ENCODE data around the gene ISG20.
"Not testable (repeated sequence)": the region's sequence is repeated elsewhere in the genome, so short reads cannot be mapped to it uniquely, and the experiment has no call there.

Gene ISG20

DNA sequence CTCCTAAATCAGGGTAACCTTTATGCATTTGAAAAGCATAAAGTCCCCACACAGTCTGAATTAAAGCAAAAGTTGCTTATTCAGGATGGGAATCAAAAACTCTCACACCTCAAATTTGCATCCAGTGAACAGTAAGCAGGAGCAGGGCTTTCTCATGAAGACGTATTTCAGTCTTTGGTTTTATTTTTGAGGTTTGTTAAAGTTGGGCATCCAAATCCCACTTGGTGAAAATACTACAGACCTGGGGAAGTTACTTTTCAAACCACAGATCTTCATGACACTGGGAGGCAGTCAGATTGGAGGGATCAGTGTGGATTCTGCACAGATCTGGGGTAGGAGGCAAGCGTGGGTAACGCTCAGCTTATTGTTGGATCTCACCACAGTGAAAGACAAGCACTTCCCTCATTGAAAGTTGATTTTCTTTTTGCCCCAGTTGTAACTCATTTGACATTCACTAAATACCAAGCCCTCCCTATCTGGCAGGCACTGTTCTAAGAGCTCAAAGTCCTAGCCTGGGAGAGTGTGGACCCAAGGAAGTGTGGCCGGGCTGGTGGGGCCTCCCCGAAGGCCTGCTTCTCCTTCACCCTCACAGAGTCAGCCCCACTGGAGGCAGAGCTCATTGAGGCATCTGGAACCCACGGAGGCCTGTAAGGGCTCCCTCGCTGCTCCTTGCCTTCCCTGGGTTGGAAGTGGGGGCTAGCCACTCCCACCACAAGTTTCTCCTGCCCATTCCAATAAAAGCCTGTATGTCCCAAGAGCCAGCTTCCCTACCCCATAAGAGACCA is 783 bp upstream of the ISG20 start:
- no peak for DNase-seq

DNA sequence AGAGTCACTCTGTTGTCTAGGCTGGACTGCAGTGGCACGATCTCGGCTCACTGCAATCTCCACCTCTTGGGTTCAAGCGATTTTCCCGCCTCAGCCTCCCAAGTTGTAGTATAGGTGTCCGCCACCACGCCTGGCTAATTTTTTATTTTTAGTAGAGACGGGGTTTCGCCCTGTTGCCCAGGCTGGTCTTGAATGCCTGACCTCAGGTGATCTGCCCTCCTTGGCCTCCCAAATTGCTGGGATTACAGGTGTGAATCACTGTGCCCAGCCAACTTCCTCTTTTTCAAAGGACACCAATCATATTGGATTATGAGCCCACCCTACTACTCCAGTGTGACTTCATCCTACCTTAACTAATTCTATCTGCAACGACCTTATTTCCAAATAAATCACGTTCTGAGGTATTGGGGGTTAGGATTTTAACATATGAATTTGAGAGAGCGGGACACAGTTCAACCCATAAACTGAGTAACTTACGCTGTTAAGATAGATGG is 3.2 kb downstream of the ISG20 start:
- DNase-seq = no peak

DNA sequence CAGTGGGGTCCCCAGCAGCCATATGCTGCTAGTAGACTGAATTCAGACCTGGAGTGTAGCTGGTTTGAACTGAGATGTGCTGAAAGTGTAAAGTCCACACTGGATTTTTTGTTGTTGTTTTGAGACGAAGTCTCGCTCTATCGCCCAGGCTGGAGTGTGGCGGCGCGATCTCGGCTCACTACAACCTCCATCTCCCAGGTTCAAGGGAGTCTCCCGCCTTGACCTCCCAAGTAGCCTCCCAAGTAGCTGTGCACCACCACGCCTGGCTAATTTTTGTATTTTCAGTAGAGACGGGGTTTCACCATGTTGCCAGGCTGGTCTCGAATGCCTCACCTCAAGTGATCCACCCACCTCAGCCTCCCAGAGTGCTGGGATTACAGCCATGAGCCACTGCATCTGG is 3.7 kb downstream of the ISG20 start:
- DNase-seq = not testable (repeated sequence)

DNA sequence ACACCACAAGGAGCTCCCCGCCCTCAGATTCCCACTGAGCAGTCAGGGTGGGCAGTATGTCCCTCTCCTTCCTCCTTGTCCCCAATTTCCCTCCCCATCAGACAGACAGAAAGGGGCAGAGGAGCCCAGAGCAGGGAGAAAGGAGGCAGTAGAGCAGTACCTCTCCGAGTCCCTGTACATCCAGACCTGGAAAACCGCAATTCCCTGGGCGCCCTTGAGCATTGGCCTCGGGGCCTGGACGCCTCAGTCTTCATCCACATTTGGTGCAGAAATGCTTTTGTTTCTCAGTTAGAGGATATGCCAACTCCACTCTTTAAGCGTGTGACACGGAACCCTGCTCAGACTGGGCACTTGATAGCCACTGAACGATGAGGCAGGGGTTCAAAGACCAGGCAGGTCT is 5.9 kb downstream of the ISG20 start:
- DNase-seq = no peak

DNA sequence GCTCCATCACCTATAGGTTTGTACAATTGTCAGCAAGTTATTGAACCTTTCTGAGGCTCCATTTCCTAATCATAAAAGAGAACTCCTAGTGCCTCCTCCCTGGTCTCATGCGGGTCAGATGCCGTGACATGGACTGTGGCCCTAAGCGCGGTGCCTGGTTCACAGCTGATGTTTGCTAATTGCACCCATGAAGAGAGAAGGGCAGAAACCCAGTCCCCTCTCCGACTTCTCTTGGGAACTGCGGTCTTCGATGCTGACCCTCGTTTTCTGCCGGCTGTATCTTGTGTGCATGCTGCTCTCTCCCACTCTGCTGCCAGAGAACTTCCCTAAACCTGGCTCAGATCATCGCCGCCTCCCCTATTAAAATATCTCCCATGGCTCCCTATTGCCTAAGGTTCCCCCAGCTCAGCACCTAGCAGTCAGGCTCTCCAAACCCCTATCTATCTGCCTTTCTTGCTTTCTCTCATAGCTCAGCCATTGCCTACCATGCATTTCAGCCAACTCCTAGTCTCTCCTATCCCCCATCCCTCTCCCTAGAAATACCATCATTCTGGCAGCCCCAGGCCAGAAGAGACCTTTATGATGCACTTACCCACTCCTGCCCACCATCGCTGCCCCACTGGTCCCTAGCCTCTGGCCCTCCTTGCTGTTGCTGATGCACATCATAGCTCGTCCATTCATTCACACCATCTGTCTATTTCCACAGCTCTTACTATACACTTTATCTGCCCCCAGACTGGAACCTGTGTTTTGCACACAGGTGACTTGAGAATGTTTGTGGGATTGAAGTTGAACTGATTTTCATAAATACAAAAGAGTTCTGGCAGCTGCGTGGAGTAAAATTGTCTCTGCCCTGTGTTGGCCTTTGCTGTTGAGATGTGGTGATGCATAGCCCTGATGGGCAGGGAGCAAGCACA is 6.6 kb downstream of the ISG20 start:
- DNase-seq = no peak

DNA sequence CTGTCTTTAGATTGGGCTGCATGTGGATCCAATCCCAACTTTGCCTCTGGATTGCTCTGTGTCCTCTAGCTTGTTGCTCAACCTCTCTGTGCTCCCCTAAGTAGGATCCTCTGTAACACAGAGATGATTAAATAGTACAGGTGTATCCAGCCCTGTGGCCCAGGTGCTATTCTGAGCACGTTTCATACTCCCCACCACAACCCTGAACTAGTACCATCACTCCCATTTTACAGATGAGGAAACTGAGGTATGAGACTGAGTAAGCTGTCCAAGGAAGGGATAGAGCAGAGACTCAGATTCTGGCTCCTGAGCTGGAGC is 7.2 kb downstream of the ISG20 start:
- DNase-seq = no peak

DNA sequence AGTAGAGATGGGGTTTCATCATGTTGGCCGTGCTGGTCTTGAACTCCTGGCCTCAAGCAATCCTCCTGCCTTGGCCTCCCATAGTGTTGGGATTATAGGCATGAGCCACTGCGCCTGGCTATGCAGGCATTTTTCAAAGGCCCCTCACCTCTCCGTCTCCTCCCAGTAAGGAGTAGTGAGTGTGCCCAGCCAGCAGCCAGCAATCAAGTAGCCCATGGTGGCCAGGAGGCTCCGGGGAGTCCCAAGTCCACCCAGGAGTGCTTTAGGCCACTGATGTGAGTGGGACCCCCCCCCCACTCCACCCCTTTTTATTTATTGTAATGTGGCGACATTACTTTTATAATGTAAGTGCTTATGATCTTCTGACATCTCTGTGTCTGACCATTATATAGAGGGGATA is 8.1 kb downstream of the ISG20 start:
- DNase-seq = no peak

DNA sequence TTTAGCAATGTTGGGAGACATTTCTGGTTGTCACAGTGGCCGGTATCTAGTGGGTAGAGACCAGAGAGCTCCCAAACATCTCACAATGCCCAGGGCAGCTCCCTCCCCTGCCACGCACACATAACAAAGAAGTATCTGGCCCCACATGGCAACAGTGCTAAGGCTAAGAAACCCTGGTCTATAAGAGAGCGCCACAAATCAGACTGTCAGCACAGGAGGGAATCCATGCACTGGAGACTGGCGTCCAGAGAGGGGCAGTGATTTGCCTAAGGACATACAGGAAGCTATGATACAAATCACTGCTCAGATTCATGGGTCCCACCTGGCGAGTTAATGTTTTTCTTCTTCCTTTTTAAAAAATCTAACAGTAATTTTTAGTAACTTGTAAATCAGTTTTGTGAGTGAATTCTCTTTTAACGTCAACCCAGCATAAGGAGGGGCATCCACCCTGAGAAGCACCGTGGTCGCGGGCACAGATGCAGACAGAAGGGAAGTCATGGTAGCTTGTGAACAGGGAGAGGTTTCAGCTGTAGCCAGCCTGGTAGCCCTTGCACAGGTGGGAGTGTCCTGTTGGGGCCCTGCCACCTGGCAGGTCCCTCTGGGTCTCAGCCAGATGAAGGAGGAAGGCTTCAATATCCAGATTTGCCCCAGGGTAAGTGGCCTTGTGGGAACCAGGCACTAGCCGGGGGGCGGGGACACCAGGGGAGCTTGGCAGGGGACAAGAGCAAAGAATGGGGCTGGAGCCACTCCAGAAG is 8.7 kb downstream of the ISG20 start:
- DNase-seq = no peak

DNA sequence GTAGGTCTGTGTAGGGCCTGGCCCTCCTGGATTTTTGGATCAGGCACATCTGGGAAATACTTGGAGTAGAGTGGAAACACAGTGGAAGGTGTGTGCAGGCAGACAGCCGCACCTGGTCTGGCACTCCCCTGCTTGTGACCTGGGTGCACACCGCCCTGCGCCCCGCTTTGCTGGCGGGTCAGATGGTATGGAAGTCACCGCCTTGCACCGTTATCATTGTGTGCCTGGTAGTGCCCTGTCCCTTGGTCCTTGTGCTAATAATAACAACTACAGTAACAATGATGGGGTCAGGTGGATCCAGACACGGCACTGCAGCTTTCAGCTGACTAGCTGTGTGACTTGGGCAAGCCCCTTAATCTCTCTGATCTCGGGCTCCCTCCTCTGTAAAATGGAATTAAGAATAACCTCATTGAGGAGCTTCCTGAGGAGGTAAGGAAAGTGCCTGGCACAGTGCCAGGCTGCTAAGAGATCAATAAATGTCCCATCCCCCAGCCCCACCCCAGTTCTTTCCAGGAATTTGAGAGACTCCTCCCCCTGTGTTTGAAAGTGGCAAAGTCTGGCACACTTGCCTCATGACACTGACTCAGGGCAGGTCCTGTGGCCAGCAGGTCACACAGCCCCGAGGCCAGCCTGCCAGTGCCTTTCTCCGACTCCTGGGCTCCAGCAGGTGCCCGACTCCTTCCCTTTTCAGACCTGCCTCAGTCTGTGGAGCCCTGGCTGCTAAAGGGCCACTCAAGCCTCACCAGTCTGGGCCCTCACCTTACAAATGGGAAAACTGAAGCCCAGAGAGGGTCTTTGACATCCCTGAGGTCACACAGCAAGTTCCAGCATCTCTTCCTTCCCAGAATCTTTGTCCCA is 9.8 kb downstream of the ISG20 start:
- DNase-seq = no peak

DNA sequence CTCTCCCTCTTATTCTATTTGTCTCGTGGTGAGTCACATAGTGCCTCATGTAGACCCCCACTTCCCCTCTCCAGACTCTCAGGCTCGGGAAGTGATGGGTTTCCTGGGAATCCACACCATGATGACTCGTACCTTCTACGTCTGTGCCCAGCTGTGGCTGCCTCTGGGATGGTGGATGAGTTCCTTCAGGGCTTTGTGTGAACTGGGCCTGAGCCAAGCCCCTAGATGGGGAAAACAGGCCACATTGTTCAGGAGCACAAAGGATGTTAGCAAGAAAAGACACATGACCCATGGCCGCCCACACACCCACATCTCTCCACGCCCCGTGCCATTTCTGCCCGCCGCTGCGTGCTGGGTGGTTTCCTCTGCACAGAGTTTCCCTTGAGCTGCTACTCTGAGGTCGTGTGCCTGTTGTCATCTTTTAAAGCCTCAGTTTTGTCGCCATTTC is 10.5 kb downstream of the ISG20 start:
- no peak for DNase-seq

DNA sequence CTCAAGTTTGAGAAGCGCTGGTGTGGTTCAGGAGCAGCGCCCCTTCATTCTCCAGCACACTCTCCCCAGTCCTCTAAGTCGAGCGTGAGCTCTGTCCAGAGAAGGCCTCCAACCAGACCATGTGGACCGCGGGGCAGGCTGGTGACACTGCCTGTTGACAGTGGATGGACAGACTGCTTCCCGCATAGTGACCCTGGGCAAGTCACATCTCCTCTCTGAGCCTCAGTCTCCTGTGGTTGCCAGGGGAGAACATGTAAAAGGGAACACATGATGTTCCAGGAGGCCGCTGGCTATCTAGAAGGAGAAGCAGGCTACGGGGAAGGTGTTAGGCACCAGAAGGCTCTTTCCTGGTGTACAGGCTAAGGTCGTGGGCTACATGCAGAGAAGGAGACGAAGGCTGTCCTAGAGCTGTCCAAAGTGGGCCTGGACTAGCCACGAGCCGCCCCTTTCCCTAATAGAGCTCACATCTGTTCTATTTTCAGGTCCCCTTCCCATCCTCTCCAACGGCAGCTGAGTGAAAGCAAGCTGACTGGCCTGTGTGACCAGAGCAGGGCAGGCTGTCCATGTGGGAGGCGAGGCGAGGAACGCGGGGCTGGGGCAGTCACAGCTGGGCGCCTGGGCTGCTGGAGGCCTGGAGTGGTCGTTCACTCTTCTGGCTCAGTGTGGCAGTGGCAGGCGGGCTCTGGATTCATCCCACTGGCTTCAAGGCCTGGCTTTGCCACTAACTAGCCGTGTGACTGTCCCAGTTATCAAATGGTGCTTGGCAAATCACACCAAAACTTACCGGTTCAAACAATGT is 11.1 kb downstream of the ISG20 start:
- DNase-seq = no peak

DNA sequence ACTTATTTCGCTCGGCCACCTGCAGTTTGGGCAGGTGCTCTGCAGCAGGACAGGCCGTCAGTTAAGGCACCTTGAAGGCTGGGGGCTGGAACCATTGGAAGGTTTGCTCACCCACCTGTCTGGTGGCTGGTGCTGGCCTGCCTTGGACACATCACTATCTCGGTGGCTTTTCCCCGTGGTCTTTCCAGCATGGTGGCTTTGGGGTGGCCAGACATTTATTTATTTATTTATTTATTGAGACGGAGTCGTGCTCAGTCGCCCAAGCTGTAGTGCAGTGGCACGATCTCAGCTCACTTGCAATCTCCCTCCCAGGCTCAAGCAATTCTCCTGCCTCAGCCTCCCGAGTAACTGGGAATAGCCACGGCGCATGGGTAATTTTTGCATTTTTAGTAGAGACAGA is 11.7 kb downstream of the ISG20 start:
- no peak for DNase-seq

DNA sequence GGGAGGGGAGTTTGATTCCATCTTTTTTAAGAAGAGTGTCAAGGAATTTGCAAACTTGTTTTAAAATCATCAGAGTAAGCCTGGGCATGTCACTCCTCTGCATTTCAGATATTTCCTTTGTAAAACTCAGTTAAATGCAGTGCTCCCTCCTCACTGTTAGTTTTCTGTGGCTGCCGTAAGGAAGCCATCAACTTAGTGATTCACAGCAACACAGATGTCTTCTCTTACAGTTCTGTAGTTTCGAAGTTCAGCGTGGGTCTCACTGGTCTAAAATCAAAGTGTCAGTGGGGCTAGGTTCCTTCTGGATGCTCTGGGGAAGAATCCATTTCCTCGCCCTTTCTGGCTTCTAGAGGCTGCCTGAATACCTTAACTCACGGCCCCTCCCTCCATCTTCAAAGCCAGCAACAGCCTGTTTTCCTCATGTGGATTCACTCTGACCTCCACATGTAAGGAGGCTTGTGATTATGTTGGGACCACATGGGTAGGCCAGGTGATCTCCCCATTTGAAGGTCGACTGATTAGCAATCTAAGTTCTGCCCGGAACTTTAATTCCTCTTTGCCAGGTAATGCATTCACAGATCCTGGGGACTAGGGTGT is 12.4 kb downstream of the ISG20 start:
- no peak for DNase-seq

DNA sequence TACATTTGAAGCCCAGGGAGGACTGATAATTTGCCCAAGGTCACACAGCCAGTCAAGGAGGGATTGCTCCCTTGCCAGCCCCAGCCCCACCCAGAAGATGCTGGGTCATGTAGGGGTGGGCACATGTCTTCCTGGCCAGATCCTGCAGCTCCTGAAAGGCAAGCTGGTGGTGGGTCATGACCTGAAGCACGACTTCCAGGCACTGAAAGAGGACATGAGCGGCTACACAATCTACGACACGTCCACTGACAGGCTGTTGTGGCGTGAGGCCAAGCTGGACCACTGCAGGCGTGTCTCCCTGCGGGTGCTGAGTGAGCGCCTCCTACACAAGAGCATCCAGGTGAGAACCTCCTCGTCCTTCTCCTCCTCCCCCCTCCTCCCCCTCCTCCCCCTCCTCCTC is 13.2 kb downstream of the ISG20 start:
- DNase-seq = no peak

DNA sequence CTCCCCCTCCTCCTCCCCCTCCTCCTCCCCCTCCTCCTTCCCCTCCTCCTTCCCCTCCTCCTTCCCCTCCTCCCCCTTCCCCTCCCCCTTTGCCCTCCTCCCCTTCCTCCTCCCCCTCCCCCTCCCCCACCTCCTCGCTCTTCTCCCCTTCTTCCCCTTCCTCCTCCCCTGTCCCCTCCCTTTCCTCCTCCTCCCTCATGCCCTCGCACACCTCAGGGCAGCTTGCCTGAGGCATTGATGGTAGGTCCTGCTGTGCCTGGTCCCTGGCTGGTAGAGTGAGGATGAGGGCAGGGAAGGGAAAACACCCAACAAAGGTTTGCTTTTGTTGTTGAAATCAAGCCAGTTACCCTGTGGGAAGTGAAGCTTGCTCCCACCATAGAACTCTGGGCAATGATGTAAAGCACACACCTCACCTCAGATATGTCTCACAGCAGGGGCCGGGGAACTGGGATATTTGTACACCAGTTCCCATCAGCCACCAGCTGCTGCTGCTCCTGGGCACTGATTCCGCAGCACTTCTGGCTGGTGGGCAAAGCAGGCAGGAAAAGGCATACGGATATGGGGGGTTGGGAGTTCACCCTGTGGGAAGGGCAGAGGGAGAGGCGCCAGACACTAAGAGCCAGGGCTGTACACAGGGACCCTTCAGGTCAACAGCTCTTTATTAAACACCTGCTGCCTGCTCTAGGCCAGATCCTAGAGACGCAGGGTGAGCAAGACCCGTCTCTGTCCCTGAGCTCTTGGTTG is 13.8 kb downstream of the ISG20 start:
- no peak for DNase-seq

DNA sequence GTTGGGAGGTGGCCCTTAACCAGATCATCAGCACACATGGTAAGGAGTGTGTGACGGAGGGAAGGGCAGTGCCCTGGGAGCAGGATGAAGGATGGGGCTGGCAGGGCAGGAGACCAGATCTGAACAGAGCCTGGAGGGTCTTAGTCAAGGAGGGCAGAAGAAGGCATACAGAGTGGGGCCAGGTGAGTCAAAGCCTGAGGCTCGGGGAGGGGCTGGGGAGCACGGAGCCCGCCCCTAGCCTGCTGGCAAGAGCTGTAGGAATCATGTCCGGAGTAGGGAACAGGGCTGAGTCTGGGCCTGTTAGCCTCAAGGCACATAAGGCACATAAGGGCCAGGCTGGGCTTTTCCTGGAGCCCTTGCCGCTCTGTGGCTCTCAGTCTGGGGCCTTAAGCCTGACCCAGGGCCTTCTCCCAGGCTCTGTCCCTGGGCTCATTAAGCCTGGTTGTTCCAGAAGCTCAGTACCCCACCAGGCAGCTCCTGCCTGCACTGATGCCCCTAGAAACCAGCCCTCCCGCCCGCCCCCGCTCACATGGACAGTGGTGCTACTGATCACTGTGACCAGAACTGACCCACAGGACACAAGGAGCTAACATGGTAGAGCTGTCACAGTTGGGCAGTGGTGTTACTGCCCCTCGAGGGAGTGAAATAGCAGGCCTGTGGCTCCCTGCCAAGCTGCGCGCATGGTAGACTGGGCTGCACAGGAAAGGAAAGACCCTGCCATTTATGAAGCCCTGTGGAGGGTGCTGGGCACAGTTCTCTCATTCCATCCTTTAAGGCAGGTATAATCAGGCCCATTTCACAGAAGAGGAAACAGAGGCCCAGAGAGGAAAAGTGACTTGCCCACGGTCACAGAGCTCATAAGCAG is 14.6 kb downstream of the ISG20 start:
- DNase-seq = no peak

DNA sequence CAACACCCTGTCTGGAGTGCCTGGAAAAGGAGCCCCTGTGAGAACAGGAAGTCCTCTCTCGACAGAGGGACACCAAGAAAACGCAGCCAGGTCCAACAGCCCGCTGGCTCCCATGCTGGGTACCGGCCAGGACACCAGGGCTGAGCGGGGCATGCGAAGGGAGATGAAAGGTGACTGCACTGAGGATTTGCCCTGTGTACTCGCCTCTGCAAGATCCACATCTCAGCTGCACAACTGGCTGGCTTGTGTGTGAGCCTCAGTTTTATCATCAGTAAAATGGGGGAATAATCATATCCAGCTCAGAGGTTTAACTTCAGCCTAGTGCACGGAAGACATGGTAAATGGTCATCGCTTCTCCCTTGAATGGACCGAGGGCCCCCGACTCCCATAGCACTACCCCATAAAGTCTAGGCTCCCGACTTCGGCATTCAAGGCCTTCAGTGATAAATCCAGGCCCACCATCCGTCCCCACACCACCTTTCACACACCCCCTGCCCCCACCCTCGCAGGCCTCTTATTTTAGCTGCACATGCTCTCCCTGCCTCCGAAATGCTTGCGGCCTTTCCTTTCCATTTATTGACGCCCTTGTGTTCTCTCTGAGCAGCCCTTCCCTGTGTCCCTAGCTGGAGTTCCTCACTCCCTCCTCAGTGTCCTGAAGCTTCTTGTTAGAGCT is 15.8 kb downstream of the ISG20 start:
- no peak for DNase-seq

DNA sequence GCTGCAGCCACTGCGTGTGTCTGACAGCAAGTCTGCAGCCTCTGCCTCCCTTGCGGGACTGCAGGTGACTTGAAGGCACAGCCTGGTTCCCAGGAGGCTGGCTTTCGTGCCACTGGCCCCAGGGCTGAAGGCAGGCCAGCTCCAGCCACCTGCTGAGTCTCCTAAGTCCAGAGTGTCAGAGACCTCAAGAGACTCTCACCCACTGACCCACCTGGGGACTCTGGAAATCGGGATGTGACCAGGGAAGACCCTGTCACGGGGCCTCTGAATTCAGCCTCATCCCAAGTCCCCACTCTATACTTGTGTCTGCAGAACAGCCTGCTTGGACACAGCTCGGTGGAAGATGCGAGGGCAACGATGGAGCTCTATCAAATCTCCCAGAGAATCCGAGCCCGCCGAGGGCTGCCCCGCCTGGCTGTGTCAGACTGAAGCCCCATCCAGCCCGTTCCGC is 16.3 kb downstream of the ISG20 start:
- no peak for DNase-seq

Measured in NK-92 treated with Interleukin-12 subunit alpha and Interleukin-12 subunit beta, amount 100 ng/mL, for 24 hours (cell line).